Measurements from ENCODE around the gene KLHL29.
A peak's percentile ranks its signal among the peaks of the same experiment; 100 is the strongest.

KLHL29 gene

DNA sequence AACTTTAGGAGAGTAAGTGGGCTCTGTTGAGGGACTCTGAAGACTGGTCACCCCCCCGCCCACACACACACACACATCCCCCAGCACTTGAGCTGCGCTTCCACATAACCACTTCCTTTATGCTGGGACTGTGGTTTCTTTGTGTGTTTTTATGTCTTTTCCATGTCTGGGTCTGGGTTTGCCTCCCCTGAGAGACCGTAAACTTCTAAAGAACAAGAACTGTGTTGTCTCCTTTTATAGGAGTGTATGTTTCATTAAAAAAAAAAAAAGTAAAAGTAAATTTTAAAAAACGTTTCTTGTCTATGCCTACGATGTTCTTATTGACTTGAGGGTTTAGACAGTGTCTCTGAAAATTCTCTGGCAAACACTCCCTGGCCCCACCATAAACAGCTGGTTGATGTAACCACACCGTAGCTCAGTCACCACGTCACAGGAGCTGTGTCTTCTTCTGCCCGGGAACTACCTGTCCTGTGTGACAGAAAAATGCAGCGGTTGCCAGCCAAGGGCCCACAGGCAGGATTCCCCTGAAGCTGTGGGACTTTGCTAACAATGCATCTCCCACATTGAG is 68.0 kb downstream of the KLHL29 start:
- Mint-ChIP-seq H3K9me3 (no peaks in the 10 kb centered on the region), H3K4me1 (ENCODE audit: low read depth) (peaks cover 26% of the 10 kb centered on the region), H3K27me3 (ENCODE audit: low read depth) (peaks cover 16% of the 10 kb centered on the region), H3K36me3 (ENCODE audit: low read depth) (no peaks in the 10 kb centered on the region), H3K4me3 (peak overlapping the region; percentile 17), H3K27ac (peak overlapping the region; percentile 66)

- peaks cover 26% of the 10 kb centered on the region for H3K4me1 Mint-ChIP-seq (ENCODE audit: low read depth)
These were observed 68.5 kb downstream of the KLHL29 start for GRCh38 chr2:23453432-23453831.

DNA sequence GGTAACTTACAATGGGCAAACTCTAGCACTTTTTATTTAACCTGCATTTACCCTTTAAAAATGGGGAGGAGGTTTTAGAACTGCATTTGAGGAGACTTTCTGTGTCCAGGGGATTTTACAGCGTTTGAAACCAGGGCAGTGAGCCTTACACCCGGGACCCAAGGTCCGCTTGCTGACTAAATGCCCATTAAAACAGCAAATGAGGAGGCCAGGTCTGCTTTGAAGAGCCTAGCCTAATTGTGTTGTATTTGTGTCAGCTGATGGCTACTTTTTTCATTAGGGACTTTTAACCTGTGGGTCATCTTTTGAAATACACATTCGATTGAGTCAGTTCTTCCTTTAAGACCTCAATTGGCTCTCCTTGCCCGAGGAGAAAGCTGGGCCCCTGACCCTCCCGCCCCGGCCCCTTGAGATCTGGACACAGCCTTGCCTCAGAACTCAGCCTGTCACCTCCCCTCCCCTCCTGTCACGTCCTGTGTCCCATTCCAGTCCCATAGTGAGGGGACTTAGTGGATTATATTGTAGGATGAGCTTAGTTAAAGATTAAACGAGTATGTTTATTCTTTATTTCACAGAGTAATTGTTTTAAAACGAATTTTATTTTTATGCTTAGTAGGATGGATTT is 69.0 kb downstream of the KLHL29 start:
- no peaks in the 10 kb centered on the region for H3K36me3 Mint-ChIP-seq (ENCODE audit: low read depth)
- peaks cover 26% of the 10 kb centered on the region for H3K4me1 Mint-ChIP-seq (ENCODE audit: low read depth)
- H3K27me3 Mint-ChIP-seq (ENCODE audit: low read depth), result peaks cover 16% of the 10 kb centered on the region
- H3K4me3 Mint-ChIP-seq, result no peak overlapping the region
- H3K27ac Mint-ChIP-seq, result no peak overlapping the region
- H3K9me3 Mint-ChIP-seq, result no peaks in the 10 kb centered on the region

More at GRCh38 chr2:23453432-23453831, 68.5 kb downstream of the KLHL29 start:
- Mint-ChIP-seq H3K4me3 (peak overlapping the region; percentile 17), H3K27ac (peak overlapping the region; percentile 66), H3K36me3 (ENCODE audit: low read depth) (no peaks in the 10 kb centered on the region), H3K9me3 (no peaks in the 10 kb centered on the region), H3K27me3 (ENCODE audit: low read depth) (peaks cover 16% of the 10 kb centered on the region)

DNA sequence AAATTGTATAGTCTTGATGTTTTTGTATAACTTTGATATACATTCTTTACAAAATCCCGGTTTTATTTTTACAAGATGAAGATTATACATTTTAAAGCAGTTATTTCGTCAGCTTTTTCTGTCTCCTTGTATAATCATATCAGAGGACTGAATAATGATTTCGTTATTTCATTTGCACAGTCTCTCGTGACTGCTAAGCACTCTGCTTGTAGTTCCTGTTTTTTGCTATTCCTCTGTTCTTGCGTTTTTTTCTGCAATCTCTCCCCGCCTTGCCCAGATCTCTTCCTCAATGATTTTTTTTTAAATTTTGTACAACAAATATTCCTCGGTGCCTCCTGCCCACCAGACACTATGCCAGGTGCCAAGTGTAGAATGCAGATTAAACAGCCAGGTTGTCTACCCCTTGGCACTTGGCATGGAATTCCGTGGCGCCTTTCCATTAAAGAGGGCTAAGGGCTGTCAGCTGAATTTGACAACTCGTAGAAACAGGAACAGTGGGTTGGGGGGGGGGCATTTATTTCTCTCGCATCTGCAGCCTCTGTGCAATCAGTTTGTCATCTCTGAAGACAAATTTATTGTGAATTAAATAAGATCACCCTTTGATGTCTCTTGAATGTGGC is 69.6 kb downstream of the KLHL29 start:
- Mint-ChIP-seq H3K27ac (no peak overlapping the region), H3K4me1 (ENCODE audit: low read depth) (peaks cover 20% of the 10 kb centered on the region), H3K9me3 (no peaks in the 10 kb centered on the region), H3K36me3 (ENCODE audit: low read depth) (no peaks in the 10 kb centered on the region), H3K27me3 (ENCODE audit: low read depth) (peaks cover 16% of the 10 kb centered on the region), H3K4me3 (no peak overlapping the region)

- Mint-ChIP-seq H3K4me1 (ENCODE audit: low read depth) (peaks cover 19% of the 10 kb centered on the region), H3K27me3 (ENCODE audit: low read depth) (peaks cover 21% of the 10 kb centered on the region), H3K27ac (no peak overlapping the region), H3K9me3 (no peaks in the 10 kb centered on the region), H3K4me3 (no peak overlapping the region), H3K36me3 (ENCODE audit: low read depth) (no peaks in the 10 kb centered on the region)
These were observed 71.4 kb downstream of the KLHL29 start for GRCh38 chr2:23456396-23456795.

GRCh38 chr2:23456881-23457760 is 72.1 kb downstream of the KLHL29 start:
- no peak overlapping the region for H3K27ac Mint-ChIP-seq
- peaks cover 17% of the 10 kb centered on the region for H3K4me1 Mint-ChIP-seq (ENCODE audit: low read depth)
- H3K27me3 Mint-ChIP-seq (ENCODE audit: low read depth), result peaks cover 21% of the 10 kb centered on the region
- no peaks in the 10 kb centered on the region for H3K9me3 Mint-ChIP-seq
- H3K4me3 Mint-ChIP-seq, result no peak overlapping the region
- no peaks in the 10 kb centered on the region for H3K36me3 Mint-ChIP-seq (ENCODE audit: low read depth)

DNA sequence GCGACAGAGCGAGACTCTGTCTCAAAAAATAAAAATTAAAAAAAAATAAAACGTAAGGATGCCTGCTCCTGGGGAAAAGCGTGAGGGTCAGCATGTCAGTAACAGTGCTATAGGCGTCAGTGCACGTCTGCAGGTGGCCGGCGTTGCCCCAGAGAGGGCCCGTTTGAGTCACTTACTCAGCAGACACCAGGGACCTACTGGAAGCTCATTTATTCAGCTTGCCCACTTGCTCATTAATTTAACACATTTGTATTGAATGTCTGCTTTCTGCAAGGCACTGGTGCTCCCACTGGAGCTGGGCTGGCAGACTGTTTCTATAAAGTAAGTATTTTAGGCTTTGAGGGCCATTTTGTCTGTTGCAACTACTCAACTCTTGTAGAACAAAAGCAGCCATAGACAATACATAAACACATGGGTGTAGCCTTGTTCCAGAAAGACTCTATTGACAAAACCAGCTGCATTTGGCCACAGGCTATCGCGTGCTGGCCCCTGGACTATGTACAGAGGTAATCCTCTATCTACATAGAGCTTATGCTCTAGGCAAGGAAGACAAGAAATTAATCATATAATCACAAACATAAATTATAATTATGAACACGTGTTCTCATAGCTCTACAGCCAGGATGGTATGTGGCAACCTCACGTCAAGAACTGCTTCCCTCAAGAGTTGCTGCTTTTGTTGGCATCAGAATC is 73.2 kb downstream of the KLHL29 start:
- Mint-ChIP-seq H3K27ac (no peak overlapping the region), H3K4me3 (no peak overlapping the region), H3K27me3 (ENCODE audit: low read depth) (peaks cover 19% of the 10 kb centered on the region), H3K9me3 (no peaks in the 10 kb centered on the region), H3K36me3 (ENCODE audit: low read depth) (no peaks in the 10 kb centered on the region), H3K4me1 (ENCODE audit: low read depth) (peaks cover 7% of the 10 kb centered on the region)

- no peak overlapping the region for H3K4me3 Mint-ChIP-seq
- H3K4me1 Mint-ChIP-seq (ENCODE audit: low read depth), result peaks cover 3% of the 10 kb centered on the region
- H3K27ac Mint-ChIP-seq, result no peak overlapping the region
- peaks cover 16% of the 10 kb centered on the region for H3K27me3 Mint-ChIP-seq (ENCODE audit: low read depth)
- H3K36me3 Mint-ChIP-seq (ENCODE audit: low read depth), result no peaks in the 10 kb centered on the region
- no peaks in the 10 kb centered on the region for H3K9me3 Mint-ChIP-seq
These were observed 74.1 kb downstream of the KLHL29 start for GRCh38 chr2:23459032-23459431.

DNA sequence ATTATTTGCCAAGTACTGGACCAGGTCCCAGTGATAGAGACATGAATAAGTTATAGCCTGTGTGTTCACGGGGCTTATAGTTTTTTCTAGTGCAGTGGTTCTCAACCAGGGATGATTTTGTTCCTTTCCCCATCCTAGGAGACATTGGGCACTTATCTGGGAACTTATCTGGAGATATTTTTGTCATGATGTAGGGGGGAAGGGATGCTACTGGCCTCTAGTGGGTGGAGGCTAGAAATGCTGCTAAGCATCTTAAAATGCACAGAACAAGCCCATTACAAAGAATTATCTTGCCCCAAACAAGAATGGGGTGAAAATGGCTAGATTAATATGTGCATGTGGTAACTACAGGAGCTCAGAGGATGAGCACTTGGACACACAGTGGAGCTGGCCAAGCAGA is 75.2 kb downstream of the KLHL29 start:
- no peak overlapping the region for H3K4me3 Mint-ChIP-seq
- no peaks in the 10 kb centered on the region for H3K9me3 Mint-ChIP-seq
- no peaks in the 10 kb centered on the region for H3K36me3 Mint-ChIP-seq (ENCODE audit: low read depth)
- H3K27ac Mint-ChIP-seq, result no peak overlapping the region
- peaks cover 16% of the 10 kb centered on the region for H3K27me3 Mint-ChIP-seq (ENCODE audit: low read depth)
- no peaks in the 10 kb centered on the region for H3K4me1 Mint-ChIP-seq (ENCODE audit: low read depth)

DNA sequence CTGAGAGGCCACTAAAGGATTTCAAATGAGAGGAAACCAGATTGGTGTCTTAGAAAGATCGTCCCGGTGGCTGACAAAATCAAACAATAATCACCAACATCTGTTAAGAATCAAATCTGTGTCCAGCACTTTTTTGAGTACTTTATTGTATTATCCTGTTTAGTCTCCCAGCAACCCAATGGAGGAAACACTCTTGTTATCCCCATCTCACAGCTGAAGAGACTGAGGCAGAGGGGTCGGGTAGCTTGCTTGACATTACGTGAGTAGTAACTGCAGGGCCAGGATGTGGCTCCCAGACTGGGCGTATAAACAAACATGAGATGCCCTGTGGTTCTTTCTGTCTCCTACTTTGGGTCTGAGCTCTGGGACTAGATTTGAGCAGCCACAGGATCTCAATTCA is 76.0 kb downstream of the KLHL29 start:
- no peak overlapping the region for H3K4me3 Mint-ChIP-seq
- no peaks in the 10 kb centered on the region for H3K4me1 Mint-ChIP-seq (ENCODE audit: low read depth)
- H3K27me3 Mint-ChIP-seq (ENCODE audit: low read depth), result peaks cover 21% of the 10 kb centered on the region
- no peaks in the 10 kb centered on the region for H3K9me3 Mint-ChIP-seq
- no peaks in the 10 kb centered on the region for H3K36me3 Mint-ChIP-seq (ENCODE audit: low read depth)
- H3K27ac Mint-ChIP-seq, result no peak overlapping the region

DNA sequence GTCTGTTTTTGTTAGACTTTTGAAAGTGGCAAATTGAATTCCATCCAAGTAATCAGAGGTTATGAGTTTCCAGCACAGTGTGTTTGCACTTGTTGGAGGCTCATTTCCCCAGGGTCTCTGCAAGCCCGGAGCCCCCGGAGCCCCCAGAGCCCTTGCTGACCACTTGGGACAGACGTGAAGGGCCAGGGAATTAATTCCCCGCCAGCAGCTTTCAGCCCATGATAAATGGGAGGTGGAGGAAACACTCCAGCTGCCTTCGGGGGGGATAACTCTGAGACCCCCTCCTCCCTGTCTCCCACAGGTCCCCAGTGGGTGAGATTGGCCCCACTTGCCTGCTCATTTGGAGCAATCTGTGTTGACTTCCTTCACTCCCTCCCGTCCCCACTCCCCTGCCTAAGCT is 79.2 kb downstream of the KLHL29 start:
- H3K27me3 Mint-ChIP-seq (ENCODE audit: low read depth), result peaks cover 38% of the 10 kb centered on the region
- no peaks in the 10 kb centered on the region for H3K36me3 Mint-ChIP-seq (ENCODE audit: low read depth)
- no peak overlapping the region for H3K4me3 Mint-ChIP-seq
- H3K9me3 Mint-ChIP-seq, result no peaks in the 10 kb centered on the region
- no peak overlapping the region for H3K27ac Mint-ChIP-seq
- H3K4me1 Mint-ChIP-seq (ENCODE audit: low read depth), result peaks cover 5% of the 10 kb centered on the region

DNA sequence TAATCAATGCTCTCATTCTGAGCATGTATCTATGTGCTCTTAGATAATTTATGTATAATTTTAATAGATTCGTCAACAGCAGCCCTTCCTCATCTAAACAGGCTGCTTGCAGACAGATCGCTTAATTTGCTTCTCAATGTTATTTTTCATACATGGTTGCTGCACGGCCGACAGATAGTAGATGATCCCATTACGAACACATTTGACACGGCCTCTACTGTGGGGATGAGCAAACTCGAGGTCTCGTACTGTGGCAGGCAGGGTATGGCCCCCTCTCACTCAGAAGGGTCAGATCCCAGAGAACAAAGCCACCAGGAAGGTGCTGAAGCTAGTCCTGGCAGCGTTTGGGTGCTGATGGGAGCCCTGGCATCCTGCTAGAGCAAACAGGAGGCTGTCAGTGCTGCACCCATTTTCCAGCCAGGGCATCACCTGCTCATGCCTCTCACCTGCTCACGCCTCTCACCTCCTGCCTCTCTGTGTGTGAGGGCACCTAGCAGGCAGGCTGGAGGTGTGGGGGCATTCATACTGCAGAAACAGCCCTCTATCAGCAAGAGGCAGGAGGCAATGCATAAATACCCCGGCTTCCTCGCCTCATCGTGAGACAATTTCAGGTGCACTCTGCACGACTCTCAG is 80.0 kb downstream of the KLHL29 start:
- H3K9me3 Mint-ChIP-seq, result no peaks in the 10 kb centered on the region
- no peak overlapping the region for H3K4me3 Mint-ChIP-seq
- peaks cover 46% of the 10 kb centered on the region for H3K27me3 Mint-ChIP-seq (ENCODE audit: low read depth)
- H3K27ac Mint-ChIP-seq, result no peak overlapping the region
- no peaks in the 10 kb centered on the region for H3K36me3 Mint-ChIP-seq (ENCODE audit: low read depth)
- H3K4me1 Mint-ChIP-seq (ENCODE audit: low read depth), result peaks cover 5% of the 10 kb centered on the region

GRCh38 chr2:23465936-23466335 is 81.0 kb downstream of the KLHL29 start:
- Mint-ChIP-seq H3K27ac (no peak overlapping the region), H3K36me3 (ENCODE audit: low read depth) (no peaks in the 10 kb centered on the region), H3K27me3 (ENCODE audit: low read depth) (peaks cover 45% of the 10 kb centered on the region), H3K4me3 (no peak overlapping the region), H3K4me1 (ENCODE audit: low read depth) (peaks cover 5% of the 10 kb centered on the region), H3K9me3 (no peaks in the 10 kb centered on the region)

DNA sequence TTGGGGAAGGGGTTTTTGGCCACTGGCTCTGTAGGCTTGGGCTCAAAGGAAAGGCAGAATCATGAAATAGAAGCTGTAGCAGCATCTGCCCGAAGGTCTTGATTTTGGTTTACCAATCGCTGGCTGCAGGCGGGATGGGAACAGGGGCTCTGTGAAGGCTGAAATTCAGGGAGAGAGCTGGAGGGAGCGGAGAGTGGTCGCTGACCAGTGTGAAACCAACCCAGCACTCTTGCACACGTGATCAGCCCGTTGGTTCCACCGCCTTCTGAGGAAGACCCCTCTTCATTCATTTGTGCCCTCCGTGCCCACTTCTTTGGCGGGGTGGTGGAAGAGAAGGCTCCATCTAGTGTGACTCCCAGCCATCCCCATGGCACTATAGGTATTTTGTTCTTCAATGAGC is 82.6 kb downstream of the KLHL29 start:
- Mint-ChIP-seq H3K9me3 (no peaks in the 10 kb centered on the region), H3K27me3 (ENCODE audit: low read depth) (peaks cover 56% of the 10 kb centered on the region), H3K4me1 (ENCODE audit: low read depth) (peaks cover 5% of the 10 kb centered on the region), H3K27ac (no peak overlapping the region), H3K36me3 (ENCODE audit: low read depth) (no peaks in the 10 kb centered on the region), H3K4me3 (no peak overlapping the region)
